GM23338 (cell line): ENCODE measurements around the gene FAM168A. TPM values are rescaled to one million over a fixed set of nuclear protein-coding genes. Genes with fewer than 3 reads are reported as not detected.

Experiments used
- ATAC-seq: fragments of 200-7000 bp; cut with Tn5 transposase; 3 replicates; pipeline ENCODE4 v1.9.1; 2020
- DNase-seq: peaks from one replicate; pipeline ENCODE4 v3.0.0-alpha.2; 2015; ENCODE audit warnings: low spot score
- H2AFZ ChIP-seq: fragments of 200-600 bp; sonication (generic); 2 replicates; pipeline ENCODE4 v1.8.0; 2016; ENCODE audit warnings: antibody characterized with exemption, mild to moderate bottlenecking, moderate library complexity
- H3F3A ChIP-seq: fragments of 200-600 bp; sonication (generic); replicated peaks from 2 replicates; pipeline ENCODE4 v1.8.0; 2017; ENCODE audit warnings: antibody characterized with exemption, mixed run types, low read depth
- H3K27ac ChIP-seq: fragments of 200-600 bp; sonication (generic); 2 replicates; pipeline ENCODE4 v1.6.1; 2016; ENCODE audit warnings: low read depth
- H3K27me3 ChIP-seq: fragments of 200-600 bp; sonication (generic); 2 replicates; pipeline ENCODE4 v1.8.0; 2016; ENCODE audit warnings: mild to moderate bottlenecking, mixed run types, moderate library complexity; ENCODE audit not compliant: insufficient read depth
- H3K36me3 ChIP-seq: fragments of 200-600 bp; sonication (generic); 2 replicates; pipeline ENCODE4 v1.8.0; 2016; ENCODE audit warnings: mild to moderate bottlenecking; ENCODE audit not compliant: insufficient read depth
- H3K4me1 ChIP-seq: fragments of 200-600 bp; sonication (generic); 2 replicates; pipeline ENCODE4 v1.8.0; 2016; ENCODE audit warnings: mild to moderate bottlenecking, moderate library complexity; ENCODE audit not compliant: insufficient read depth
- H3K4me2 ChIP-seq: fragments of 200-600 bp; sonication (generic); 2 replicates; pipeline ENCODE4 v1.7.1; 2017; ENCODE audit warnings: mixed run types
- H3K4me3 ChIP-seq: fragments of 200-600 bp; sonication (generic); 2 replicates; pipeline ENCODE4 v1.6.1; 2016; ENCODE audit warnings: mixed run types
- H3K79me2 ChIP-seq: fragments of 200-600 bp; sonication (generic); replicated peaks from 2 replicates; pipeline ENCODE4 v1.8.0; 2017; ENCODE audit warnings: mild to moderate bottlenecking; ENCODE audit not compliant: insufficient read depth
- H3K9me2 ChIP-seq: fragments of 200-600 bp; sonication (generic); 2 replicates; pipeline ENCODE4 v1.8.0; 2017; ENCODE audit not compliant: insufficient read depth
- H4K20me1 ChIP-seq: fragments of 200-600 bp; sonication (generic); replicated peaks from 2 replicates; pipeline ENCODE4 v1.8.0; 2017; ENCODE audit warnings: mild to moderate bottlenecking; ENCODE audit not compliant: insufficient read depth
- H3K27ac Mint-ChIP-seq: 2 replicates; pipeline ENCODE4 v1.8.0; 2020; ENCODE audit warnings: inconsistent platforms, mild to moderate bottlenecking, moderate library complexity, mixed read lengths
- H3K27me3 Mint-ChIP-seq: 3 replicates; pipeline ENCODE4 v1.8.0; 2022; ENCODE audit warnings: low read depth, mild to moderate bottlenecking, moderate library complexity, mixed read lengths, inconsistent platforms; ENCODE audit not compliant: insufficient read depth, poor library complexity
- H3K36me3 Mint-ChIP-seq: 3 replicates; pipeline ENCODE4 v1.8.0; 2021; ENCODE audit warnings: low read depth, mild to moderate bottlenecking, inconsistent platforms, moderate library complexity, mixed read lengths
- H3K4me1 Mint-ChIP-seq: 3 replicates; pipeline ENCODE4 v1.8.0; 2020; ENCODE audit warnings: mild to moderate bottlenecking, inconsistent platforms, mixed read lengths
- H3K4me3 Mint-ChIP-seq: 3 replicates; pipeline ENCODE4 v1.8.0; 2021; ENCODE audit warnings: moderate library complexity, mild to moderate bottlenecking, inconsistent platforms, mixed read lengths
- H3K9me3 Mint-ChIP-seq: 3 replicates; pipeline ENCODE4 v1.8.0; 2020; ENCODE audit warnings: moderate library complexity, mild to moderate bottlenecking, inconsistent platforms, mixed read lengths
- CREB1 ChIP-seq: fragments of 250-450 bp; sonication (Bioruptor Pico); IDR thresholded peaks from 2 replicates; pipeline ENCODE4 v1.5.0; 2020; ENCODE audit warnings: low read depth, mild to moderate bottlenecking, moderate library complexity
- EZH2 ChIP-seq: fragments of 200-600 bp; sonication (generic); IDR thresholded peaks from one replicate; pipeline ENCODE4 v1.8.0; 2017; ENCODE audit warnings: antibody characterized with exemption, mild to moderate bottlenecking, low read depth; ENCODE audit not compliant: unreplicated experiment
- EZH2phosphoT487 ChIP-seq: fragments of 200-600 bp; sonication (generic); IDR thresholded peaks from one replicate; pipeline ENCODE4 v1.8.1; 2018; ENCODE audit warnings: antibody characterized with exemption; ENCODE audit not compliant: unreplicated experiment
- JUNB ChIP-seq: IDR thresholded peaks from one replicate; pipeline ENCODE4 v1.6.1; 2016; ENCODE audit warnings: antibody characterized with exemption; ENCODE audit not compliant: unreplicated experiment
- NANOG ChIP-seq: IDR thresholded peaks from 2 replicates; pipeline ENCODE4 v1.6.1; 2016; ENCODE audit warnings: antibody characterized with exemption, borderline replicate concordance
- POLR2AphosphoS5 ChIP-seq: IDR thresholded peaks from 2 replicates; pipeline ENCODE4 v1.6.1; 2016; ENCODE audit warnings: antibody characterized with exemption, low read depth
- STAT1 ChIP-seq: IDR thresholded peaks from one replicate; pipeline ENCODE4 v1.6.1; 2016; ENCODE audit warnings: antibody characterized with exemption; ENCODE audit not compliant: unreplicated experiment
- ZNF114 ChIP-seq: fragments of 250-450 bp; sonication (Bioruptor Pico); IDR thresholded peaks from 2 replicates; pipeline ENCODE4 v1.5.0; 2020; ENCODE audit warnings: mild to moderate bottlenecking, moderate library complexity
- ZNF331 ChIP-seq: fragments of 250-450 bp; sonication (Bioruptor Pico); IDR thresholded peaks from 2 replicates; pipeline ENCODE4 v1.5.0; 2020; ENCODE audit warnings: low read depth, mild to moderate bottlenecking, moderate library complexity
- polyA plus RNA-seq: library from polyadenylated mRNA; unstranded; fragments of >200 nt; fragmentation: Nextera tagmentation; extraction: Ambion mirVana; gene quantifications from 2 replicates; pipeline ENCODE4 v1.2.1, GENCODE V29; 2016
- total RNA-seq: library from RNA; depleted of rRNA; stranded (reverse); fragments of >200 nt; shearing (Covaris generic); gene quantifications from 2 replicates; pipeline ENCODE4 v1.2.3, GENCODE V29; 2014
- TF ChIP-seq, protein P1 (sequence below): IDR thresholded peaks from 2 replicates; pipeline ENCODE4 v1.6.1; 2016; ENCODE audit warnings: antibody characterized with exemption
- TF ChIP-seq, protein P2 (sequence below): fragments of 250-450 bp; sonication (Bioruptor Pico); IDR thresholded peaks from 2 replicates; pipeline ENCODE4 v1.5.0; 2020; ENCODE audit warnings: mild to moderate bottlenecking, moderate library complexity
- TF ChIP-seq, protein P3 (sequence below), 2 experiments: fragments of 200-600 bp in 1 of 2; sonication (generic) in 1 of 2; conservative IDR thresholded peaks; 2 replicates each; pipeline versions ENCODE4 v1.5.1 to v1.6.1; 2016 to 2017; ENCODE audit warnings: antibody characterized with exemption in 2 of 2, low read depth in 2 of 2, mild to moderate bottlenecking in 2 of 2, moderate library complexity in 1 of 2
- TF ChIP-seq, protein P4 (sequence below): IDR thresholded peaks from one replicate; pipeline ENCODE4 v1.6.1; 2018; ENCODE audit warnings: antibody characterized with exemption; ENCODE audit not compliant: unreplicated experiment

Gene FAM168A
- total and polyA plus RNA-seq, 2 experiments from 2014 or later, result 8.0 to 20.3 TPM

DNA sequence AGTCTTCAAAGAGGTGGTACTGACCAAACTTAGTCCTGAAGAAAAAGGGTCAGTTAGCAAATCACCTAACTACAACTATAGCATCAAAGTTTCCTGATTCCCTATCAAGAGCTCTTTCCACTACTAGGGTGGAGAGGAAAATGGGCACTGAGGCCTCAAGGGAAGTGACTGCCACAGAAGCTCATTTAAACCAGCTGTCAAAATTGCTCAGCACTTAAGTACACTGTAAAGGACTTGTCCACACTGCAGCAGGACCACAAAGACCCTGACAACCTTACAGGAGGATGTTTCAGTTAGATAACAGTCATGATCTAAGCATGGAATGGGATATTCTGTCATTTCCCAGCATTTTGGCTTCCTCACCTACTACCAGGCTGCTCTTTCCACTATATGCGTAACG is 33.0 kb downstream of the FAM168A start:
- H3K9me3 Mint-ChIP-seq, result no peaks in the 10 kb centered on the region
- ATAC-seq, result no peak
- no peak overlapping the region for H3K27ac ChIP-seq

More for the DNA sequence above, 33.0 kb downstream of the FAM168A start:
- Histone ChIP-seq H3K4me1 (peaks cover 22% of the 10 kb centered on the region), H3K27me3 (no peaks in the 10 kb centered on the region), H2AFZ (no peak overlapping the region), H4K20me1 (peaks cover 7% of the 10 kb centered on the region; the same call in 1 of the 2 replicates), H3K79me2 (peaks cover 42% of the 10 kb centered on the region), H3K9me2 (no peaks in the 10 kb centered on the region), H3K4me2 (no peak overlapping the region), H3K36me3 (no peaks in the 10 kb centered on the region), H3K4me3 (no peak overlapping the region), H3F3A (no peaks in the 10 kb centered on the region)
- TF ChIP-seq JUNB (no peak), STAT1 (no peak), EZH2phosphoT487 (no peak), CREB1 (CRISPR knock-in tag) (no peak), EZH2 (no peak), ZNF331 (no peak), ZNF114 (CRISPR knock-in tag) (no peak), NANOG (no peak), POLR2AphosphoS5 (no peak)
- TF ChIP-seq, protein P1, sequence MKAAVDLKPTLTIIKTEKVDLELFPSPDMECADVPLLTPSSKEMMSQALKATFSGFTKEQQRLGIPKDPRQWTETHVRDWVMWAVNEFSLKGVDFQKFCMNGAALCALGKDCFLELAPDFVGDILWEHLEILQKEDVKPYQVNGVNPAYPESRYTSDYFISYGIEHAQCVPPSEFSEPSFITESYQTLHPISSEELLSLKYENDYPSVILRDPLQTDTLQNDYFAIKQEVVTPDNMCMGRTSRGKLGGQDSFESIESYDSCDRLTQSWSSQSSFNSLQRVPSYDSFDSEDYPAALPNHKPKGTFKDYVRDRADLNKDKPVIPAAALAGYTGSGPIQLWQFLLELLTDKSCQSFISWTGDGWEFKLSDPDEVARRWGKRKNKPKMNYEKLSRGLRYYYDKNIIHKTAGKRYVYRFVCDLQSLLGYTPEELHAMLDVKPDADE, result no peak
- TF ChIP-seq, protein P2, sequence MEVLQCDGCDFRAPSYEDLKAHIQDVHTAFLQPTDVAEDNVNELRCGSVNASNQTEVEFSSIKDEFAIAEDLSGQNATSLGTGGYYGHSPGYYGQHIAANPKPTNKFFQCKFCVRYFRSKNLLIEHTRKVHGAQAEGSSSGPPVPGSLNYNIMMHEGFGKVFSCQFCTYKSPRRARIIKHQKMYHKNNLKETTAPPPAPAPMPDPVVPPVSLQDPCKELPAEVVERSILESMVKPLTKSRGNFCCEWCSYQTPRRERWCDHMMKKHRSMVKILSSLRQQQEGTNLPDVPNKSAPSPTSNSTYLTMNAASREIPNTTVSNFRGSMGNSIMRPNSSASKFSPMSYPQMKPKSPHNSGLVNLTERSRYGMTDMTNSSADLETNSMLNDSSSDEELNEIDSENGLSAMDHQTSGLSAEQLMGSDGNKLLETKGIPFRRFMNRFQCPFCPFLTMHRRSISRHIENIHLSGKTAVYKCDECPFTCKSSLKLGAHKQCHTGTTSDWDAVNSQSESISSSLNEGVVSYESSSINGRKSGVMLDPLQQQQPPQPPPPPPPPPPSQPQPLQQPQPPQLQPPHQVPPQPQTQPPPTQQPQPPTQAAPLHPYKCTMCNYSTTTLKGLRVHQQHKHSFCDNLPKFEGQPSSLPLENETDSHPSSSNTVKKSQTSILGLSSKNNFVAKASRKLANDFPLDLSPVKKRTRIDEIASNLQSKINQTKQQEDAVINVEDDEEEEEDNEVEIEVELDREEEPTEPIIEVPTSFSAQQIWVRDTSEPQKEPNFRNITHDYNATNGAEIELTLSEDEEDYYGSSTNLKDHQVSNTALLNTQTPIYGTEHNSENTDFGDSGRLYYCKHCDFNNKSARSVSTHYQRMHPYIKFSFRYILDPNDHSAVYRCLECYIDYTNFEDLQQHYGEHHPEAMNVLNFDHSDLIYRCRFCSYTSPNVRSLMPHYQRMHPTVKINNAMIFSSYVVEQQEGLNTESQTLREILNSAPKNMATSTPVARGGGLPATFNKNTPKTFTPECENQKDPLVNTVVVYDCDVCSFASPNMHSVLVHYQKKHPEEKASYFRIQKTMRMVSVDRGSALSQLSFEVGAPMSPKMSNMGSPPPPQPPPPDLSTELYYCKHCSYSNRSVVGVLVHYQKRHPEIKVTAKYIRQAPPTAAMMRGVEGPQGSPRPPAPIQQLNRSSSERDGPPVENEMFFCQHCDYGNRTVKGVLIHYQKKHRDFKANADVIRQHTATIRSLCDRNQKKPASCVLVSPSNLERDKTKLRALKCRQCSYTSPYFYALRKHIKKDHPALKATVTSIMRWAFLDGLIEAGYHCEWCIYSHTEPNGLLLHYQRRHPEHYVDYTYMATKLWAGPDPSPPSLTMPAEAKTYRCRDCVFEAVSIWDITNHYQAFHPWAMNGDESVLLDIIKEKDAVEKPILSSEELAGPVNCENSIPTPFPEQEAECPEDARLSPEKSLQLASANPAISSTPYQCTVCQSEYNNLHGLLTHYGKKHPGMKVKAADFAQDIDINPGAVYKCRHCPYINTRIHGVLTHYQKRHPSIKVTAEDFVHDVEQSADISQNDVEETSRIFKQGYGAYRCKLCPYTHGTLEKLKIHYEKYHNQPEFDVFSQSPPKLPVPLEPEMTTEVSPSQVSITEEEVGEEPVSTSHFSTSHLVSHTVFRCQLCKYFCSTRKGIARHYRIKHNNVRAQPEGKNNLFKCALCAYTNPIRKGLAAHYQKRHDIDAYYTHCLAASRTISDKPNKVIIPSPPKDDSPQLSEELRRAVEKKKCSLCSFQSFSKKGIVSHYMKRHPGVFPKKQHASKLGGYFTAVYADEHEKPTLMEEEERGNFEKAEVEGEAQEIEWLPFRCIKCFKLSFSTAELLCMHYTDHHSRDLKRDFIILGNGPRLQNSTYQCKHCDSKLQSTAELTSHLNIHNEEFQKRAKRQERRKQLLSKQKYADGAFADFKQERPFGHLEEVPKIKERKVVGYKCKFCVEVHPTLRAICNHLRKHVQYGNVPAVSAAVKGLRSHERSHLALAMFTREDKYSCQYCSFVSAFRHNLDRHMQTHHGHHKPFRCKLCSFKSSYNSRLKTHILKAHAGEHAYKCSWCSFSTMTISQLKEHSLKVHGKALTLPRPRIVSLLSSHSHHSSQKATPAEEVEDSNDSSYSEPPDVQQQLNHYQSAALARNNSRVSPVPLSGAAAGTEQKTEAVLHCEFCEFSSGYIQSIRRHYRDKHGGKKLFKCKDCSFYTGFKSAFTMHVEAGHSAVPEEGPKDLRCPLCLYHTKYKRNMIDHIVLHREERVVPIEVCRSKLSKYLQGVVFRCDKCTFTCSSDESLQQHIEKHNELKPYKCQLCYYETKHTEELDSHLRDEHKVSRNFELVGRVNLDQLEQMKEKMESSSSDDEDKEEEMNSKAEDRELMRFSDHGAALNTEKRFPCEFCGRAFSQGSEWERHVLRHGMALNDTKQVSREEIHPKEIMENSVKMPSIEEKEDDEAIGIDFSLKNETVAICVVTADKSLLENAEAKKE (CRISPR knock-in tag), result no peak
- TF ChIP-seq, protein P3, sequence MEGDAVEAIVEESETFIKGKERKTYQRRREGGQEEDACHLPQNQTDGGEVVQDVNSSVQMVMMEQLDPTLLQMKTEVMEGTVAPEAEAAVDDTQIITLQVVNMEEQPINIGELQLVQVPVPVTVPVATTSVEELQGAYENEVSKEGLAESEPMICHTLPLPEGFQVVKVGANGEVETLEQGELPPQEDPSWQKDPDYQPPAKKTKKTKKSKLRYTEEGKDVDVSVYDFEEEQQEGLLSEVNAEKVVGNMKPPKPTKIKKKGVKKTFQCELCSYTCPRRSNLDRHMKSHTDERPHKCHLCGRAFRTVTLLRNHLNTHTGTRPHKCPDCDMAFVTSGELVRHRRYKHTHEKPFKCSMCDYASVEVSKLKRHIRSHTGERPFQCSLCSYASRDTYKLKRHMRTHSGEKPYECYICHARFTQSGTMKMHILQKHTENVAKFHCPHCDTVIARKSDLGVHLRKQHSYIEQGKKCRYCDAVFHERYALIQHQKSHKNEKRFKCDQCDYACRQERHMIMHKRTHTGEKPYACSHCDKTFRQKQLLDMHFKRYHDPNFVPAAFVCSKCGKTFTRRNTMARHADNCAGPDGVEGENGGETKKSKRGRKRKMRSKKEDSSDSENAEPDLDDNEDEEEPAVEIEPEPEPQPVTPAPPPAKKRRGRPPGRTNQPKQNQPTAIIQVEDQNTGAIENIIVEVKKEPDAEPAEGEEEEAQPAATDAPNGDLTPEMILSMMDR (conservative IDR thresholded peaks at IDR 0.05; ENCODE audit: low read depth in 2 of 2), result no peak
- TF ChIP-seq, protein P4, sequence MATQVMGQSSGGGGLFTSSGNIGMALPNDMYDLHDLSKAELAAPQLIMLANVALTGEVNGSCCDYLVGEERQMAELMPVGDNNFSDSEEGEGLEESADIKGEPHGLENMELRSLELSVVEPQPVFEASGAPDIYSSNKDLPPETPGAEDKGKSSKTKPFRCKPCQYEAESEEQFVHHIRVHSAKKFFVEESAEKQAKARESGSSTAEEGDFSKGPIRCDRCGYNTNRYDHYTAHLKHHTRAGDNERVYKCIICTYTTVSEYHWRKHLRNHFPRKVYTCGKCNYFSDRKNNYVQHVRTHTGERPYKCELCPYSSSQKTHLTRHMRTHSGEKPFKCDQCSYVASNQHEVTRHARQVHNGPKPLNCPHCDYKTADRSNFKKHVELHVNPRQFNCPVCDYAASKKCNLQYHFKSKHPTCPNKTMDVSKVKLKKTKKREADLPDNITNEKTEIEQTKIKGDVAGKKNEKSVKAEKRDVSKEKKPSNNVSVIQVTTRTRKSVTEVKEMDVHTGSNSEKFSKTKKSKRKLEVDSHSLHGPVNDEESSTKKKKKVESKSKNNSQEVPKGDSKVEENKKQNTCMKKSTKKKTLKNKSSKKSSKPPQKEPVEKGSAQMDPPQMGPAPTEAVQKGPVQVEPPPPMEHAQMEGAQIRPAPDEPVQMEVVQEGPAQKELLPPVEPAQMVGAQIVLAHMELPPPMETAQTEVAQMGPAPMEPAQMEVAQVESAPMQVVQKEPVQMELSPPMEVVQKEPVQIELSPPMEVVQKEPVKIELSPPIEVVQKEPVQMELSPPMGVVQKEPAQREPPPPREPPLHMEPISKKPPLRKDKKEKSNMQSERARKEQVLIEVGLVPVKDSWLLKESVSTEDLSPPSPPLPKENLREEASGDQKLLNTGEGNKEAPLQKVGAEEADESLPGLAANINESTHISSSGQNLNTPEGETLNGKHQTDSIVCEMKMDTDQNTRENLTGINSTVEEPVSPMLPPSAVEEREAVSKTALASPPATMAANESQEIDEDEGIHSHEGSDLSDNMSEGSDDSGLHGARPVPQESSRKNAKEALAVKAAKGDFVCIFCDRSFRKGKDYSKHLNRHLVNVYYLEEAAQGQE, result no peak
- H3K4me3 Mint-ChIP-seq, result no peak overlapping the region
- no peak for DNase-seq
- peaks cover 21% of the 10 kb centered on the region for H3K4me1 Mint-ChIP-seq
- H3K27me3 Mint-ChIP-seq, result peaks cover 4% of the 10 kb centered on the region
- no peaks in the 10 kb centered on the region for H3K36me3 Mint-ChIP-seq
- H3K27ac Mint-ChIP-seq, result no peak overlapping the region
